CD14-positive monocyte (primary cell): ENCODE measurements around the gene TMEM119. TPM values are rescaled to one million over a fixed set of nuclear protein-coding genes. Genes with fewer than 3 reads are reported as not detected.

Source experiments
- DNase-seq, 3 donors: peaks; one replicate each; pipeline ENCODE4 v3.0.0-alpha.2; 2011 to 2022
- H2AFZ ChIP-seq: 2 replicates; pipeline ENCODE4 v1.6.0; 2012; ENCODE audit warnings: mild to moderate bottlenecking, low read depth, low read length, inconsistent platforms; ENCODE audit not compliant: insufficient read depth, poor library complexity, severe bottlenecking
- H3K27ac ChIP-seq, 2 donors: 1 replicate in 1 of 2; 2 replicates in 1 of 2; pipeline ENCODE4 v1.5.1; 2012 to 2013; ENCODE audit warnings: low read length in 2 of 2, control low read depth in 1 of 2, inconsistent platforms in 1 of 2, low read depth in 1 of 2, mild to moderate bottlenecking in 1 of 2
- H3K27me3 ChIP-seq, 2 donors: one replicate each; pipeline versions ENCODE4 v1.6.0 to v1.6.1; 2011 to 2013; ENCODE audit warnings: low read length in 2 of 2; ENCODE audit not compliant: control insufficient read depth in 2 of 2, insufficient read depth in 2 of 2
- H3K36me3 ChIP-seq, 2 donors: replicated peaks in 1 of 2; 1 replicate in 1 of 2; 2 replicates in 1 of 2; pipeline versions ENCODE4 v1.5.1 to v1.6.1; 2012 to 2013; ENCODE audit warnings: low read length in 2 of 2, control low read depth in 1 of 2, inconsistent platforms in 1 of 2, mild to moderate bottlenecking in 1 of 2; ENCODE audit not compliant: insufficient read depth in 2 of 2, control insufficient read depth in 1 of 2
- H3K4me1 ChIP-seq, 2 donors: 1 replicate in 1 of 2; 2 replicates in 1 of 2; pipeline versions ENCODE4 v1.5.1 to v1.6.1; 2012 to 2013; ENCODE audit warnings: low read length in 2 of 2, control low read depth in 1 of 2, inconsistent platforms in 1 of 2, mild to moderate bottlenecking in 1 of 2, moderate library complexity in 1 of 2; ENCODE audit not compliant: insufficient read depth in 2 of 2, control insufficient read depth in 1 of 2
- H3K4me2 ChIP-seq: replicated peaks from 2 replicates; pipeline ENCODE3; 2012; ENCODE audit warnings: low read length, moderate library complexity, mild to moderate bottlenecking; ENCODE audit not compliant: poor library complexity, severe bottlenecking; ENCODE audit errors: extremely low read depth
- H3K4me3 ChIP-seq, 3 experiments: fragments of 200-600 bp in 1 of 3; sonication (generic) in 1 of 3; replicated peaks in 1 of 3; 1 replicate in 2 of 3; 2 replicates in 1 of 3; pipeline ENCODE4 v1.5.1; 2011 to 2013; ENCODE audit warnings: low read length in 3 of 3, mild to moderate bottlenecking in 3 of 3, control low read depth in 2 of 3, low read depth in 2 of 3, inconsistent platforms in 1 of 3, moderate library complexity in 1 of 3
- H3K79me2 ChIP-seq: 2 replicates; pipeline ENCODE4 v1.6.0; 2012; ENCODE audit warnings: mild to moderate bottlenecking, control low read depth, inconsistent platforms, low read length, moderate library complexity; ENCODE audit not compliant: insufficient read depth
- H3K9ac ChIP-seq: 2 replicates; pipeline ENCODE4 v1.6.0; 2017; ENCODE audit warnings: low read length, mild to moderate bottlenecking; ENCODE audit not compliant: insufficient read depth, poor library complexity, severe bottlenecking
- H3K9me3 ChIP-seq, 2 donors: replicated peaks in 1 of 2; 1 replicate in 1 of 2; 2 replicates in 1 of 2; pipeline versions ENCODE4 v1.5.1 to v1.6.1; 2012 to 2013; ENCODE audit warnings: low read length in 2 of 2, control low read depth in 1 of 2; ENCODE audit not compliant: control insufficient read depth in 1 of 2, insufficient read depth in 1 of 2
- H4K20me1 ChIP-seq: 2 replicates; pipeline ENCODE4 v1.6.0; 2012; ENCODE audit warnings: mild to moderate bottlenecking, low read length, control low read depth, moderate library complexity; ENCODE audit not compliant: insufficient read depth
- H3K27ac Mint-ChIP-seq, 7 donors: one replicate each; pipeline ENCODE4 v1.8.0; 2020; ENCODE audit warnings: mild to moderate bottlenecking in 7 of 7, mixed read lengths in 7 of 7, moderate library complexity in 6 of 7, inconsistent platforms in 2 of 7
- H3K27me3 Mint-ChIP-seq, 3 donors: one replicate each; pipeline ENCODE4 v1.8.0; 2021 to 2022; ENCODE audit warnings: low read depth in 3 of 3, mild to moderate bottlenecking in 3 of 3, mixed read lengths in 3 of 3, moderate library complexity in 3 of 3, inconsistent platforms in 1 of 3
- H3K36me3 Mint-ChIP-seq, 2 donors: one replicate each; pipeline ENCODE4 v1.8.0; 2020; ENCODE audit warnings: mixed read lengths in 2 of 2, inconsistent platforms in 1 of 2, mild to moderate bottlenecking in 1 of 2
- H3K4me1 Mint-ChIP-seq: one replicate; pipeline ENCODE4 v1.8.0; 2020; ENCODE audit warnings: mild to moderate bottlenecking, mixed read lengths
- H3K4me3 Mint-ChIP-seq, 2 donors: one replicate each; pipeline ENCODE4 v1.8.0; 2020; ENCODE audit warnings: mild to moderate bottlenecking in 2 of 2, mixed read lengths in 2 of 2, moderate library complexity in 1 of 2
- H3K9me3 Mint-ChIP-seq, 7 donors: one replicate each; pipeline ENCODE4 v1.8.0; 2020 to 2022; ENCODE audit warnings: mixed read lengths in 7 of 7, mild to moderate bottlenecking in 6 of 7, moderate library complexity in 6 of 7, inconsistent platforms in 2 of 7
- WGBS: methylation state at CpG from one replicate; pipeline ENCODE4 v1.1.5; 2013; ENCODE audit warnings: missing lambda C conversion rate; ENCODE audit not compliant: insufficient coverage; 5-methylcytosine and 5-hydroxymethylcytosine counted together
- intact Hi-C, 2 donors: fragments of 100-400 bp; cut with micrococcal nuclease; formaldehyde crosslinking; loops; one replicate each; pipeline versions ENCODE4 v1.15.0 to v1.15.1; 2023
- polyA plus RNA-seq, 3 donors: library from polyadenylated mRNA; depleted of rRNA in 1 of 3; unstranded in 2 of 3; stranded (reverse) in 1 of 3; fragments of 300-500 nt in 2 of 3; fragments of >200 nt in 1 of 3; fragmentation: Illumina TruSeq in 2 of 3; gene quantifications; 1 replicate in 2 of 3; 2 replicates in 1 of 3; pipeline ENCODE4 v1.2.3, GENCODE V29; 2012 to 2021
- TF ChIP-seq, protein P1 (sequence below): fragments of 200-600 bp; IDR thresholded peaks from one replicate; pipeline ENCODE4 v1.8.0; 2022; ENCODE audit warnings: antibody characterized with exemption, mild to moderate bottlenecking

Gene TMEM119
- polyA plus RNA-seq, 3 donors, result 0.18 to 0.85 (median 0.56) TPM

DNA sequence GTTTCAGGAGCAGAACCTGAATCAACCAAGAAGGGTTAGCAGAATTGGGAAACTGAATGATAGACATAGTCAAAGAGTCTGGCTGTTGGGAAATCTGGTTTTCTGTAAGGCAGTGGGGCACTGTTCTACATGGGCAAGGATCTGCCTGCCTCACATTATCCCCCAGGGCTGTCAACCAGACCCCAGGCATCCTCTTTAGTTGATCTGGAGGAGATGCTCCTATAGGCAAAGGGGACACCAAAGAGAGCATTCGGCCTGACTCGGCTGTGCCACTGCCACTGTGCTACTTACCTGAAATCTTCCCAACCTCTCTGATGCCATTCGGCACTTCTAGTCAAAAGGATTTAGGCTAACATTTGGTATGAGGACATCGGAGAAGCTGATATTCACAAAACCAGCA is 31.4 kb downstream of the TMEM119 start:
- H3K4me2 ChIP-seq, result no peak overlapping the region
- Mint-ChIP-seq H3K4me3 (no peak overlapping the region), H3K27me3 (no peaks in the 10 kb centered on the region), H3K27ac (peak overlapping the region; percentile 73 to 93 (median 90)), H3K4me1 (peaks cover 35% of the 10 kb centered on the region), H3K9me3 (no peaks in the 10 kb centered on the region), H3K36me3 (peaks cover 50 to 55% of the 10 kb centered on the region in 2 donors)
- peak overlapping the region; percentile 1 to 70 for H3K27ac ChIP-seq
- H3K36me3 ChIP-seq, result peaks cover 33 to 57% of the 10 kb centered on the region in 2 donors
- no peak overlapping the region for H3K4me3 ChIP-seq
- H3K79me2 ChIP-seq, result peaks cover 17% of the 10 kb centered on the region
- no peaks in the 10 kb centered on the region for H3K9me3 ChIP-seq
- H3K4me1 ChIP-seq, result peaks cover 42 to 55% of the 10 kb centered on the region in 2 donors
- intact Hi-C loops, result loop anchor here in 1 of 2 donors (10.0 kb wide), 1 partner anchor 388 kb away; no protein-coding TSS in a partner anchor
- no peak overlapping the region for H3K9ac ChIP-seq
- no peaks in the 10 kb centered on the region for H4K20me1 ChIP-seq
- no peaks in the 10 kb centered on the region for H3K27me3 ChIP-seq
- WGBS, result 100% methylated on average over 3 of the region's 4 CpGs
- TF ChIP-seq, protein P1, sequence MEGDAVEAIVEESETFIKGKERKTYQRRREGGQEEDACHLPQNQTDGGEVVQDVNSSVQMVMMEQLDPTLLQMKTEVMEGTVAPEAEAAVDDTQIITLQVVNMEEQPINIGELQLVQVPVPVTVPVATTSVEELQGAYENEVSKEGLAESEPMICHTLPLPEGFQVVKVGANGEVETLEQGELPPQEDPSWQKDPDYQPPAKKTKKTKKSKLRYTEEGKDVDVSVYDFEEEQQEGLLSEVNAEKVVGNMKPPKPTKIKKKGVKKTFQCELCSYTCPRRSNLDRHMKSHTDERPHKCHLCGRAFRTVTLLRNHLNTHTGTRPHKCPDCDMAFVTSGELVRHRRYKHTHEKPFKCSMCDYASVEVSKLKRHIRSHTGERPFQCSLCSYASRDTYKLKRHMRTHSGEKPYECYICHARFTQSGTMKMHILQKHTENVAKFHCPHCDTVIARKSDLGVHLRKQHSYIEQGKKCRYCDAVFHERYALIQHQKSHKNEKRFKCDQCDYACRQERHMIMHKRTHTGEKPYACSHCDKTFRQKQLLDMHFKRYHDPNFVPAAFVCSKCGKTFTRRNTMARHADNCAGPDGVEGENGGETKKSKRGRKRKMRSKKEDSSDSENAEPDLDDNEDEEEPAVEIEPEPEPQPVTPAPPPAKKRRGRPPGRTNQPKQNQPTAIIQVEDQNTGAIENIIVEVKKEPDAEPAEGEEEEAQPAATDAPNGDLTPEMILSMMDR, result no peak
- no peak for DNase-seq
- H2AFZ ChIP-seq, result no peak overlapping the region

DNA sequence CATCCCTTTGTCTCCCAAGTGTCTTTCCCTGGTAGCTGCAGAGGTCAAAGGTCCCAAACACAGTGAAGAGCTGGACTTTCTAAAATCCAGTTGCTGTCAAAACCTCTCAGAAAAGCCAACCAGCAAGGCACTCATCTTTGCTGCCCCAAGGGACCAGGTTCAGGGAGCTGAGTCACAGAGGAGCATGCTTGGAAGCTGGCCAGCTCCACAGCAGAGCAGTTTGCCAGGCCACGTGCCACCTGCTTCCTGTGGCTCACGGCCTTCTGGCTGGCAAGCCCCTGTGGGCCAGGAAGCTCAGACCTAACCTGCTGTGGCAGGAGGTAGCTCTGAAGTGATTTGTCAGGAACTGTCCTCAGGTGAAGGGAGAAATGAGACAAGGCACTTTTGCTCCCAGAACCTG is 31.9 kb downstream of the TMEM119 start:
- H2AFZ ChIP-seq, result no peak overlapping the region
- WGBS, result 0% methylated on average over 2 of the region's 2 CpGs
- H3K4me3 Mint-ChIP-seq, result no peak overlapping the region

More for the DNA sequence above, 31.9 kb downstream of the TMEM119 start:
- Histone ChIP-seq H3K4me1 (peaks cover 42 to 56% of the 10 kb centered on the region in 2 donors), H3K27me3 (no peaks in the 10 kb centered on the region), H3K27ac (peak overlapping the region; percentile 1 to 70), H3K9ac (no peak overlapping the region), H3K9me3 (no peaks in the 10 kb centered on the region), H3K79me2 (peaks cover 19% of the 10 kb centered on the region), H4K20me1 (no peaks in the 10 kb centered on the region), H3K36me3 (peaks cover 33 to 57% of the 10 kb centered on the region in 2 donors), H3K4me3 (no peak overlapping the region), H3K4me2 (no peak overlapping the region)
- H3K9me3 Mint-ChIP-seq, result no peaks in the 10 kb centered on the region
- peaks cover 50 to 55% of the 10 kb centered on the region in 2 donors for H3K36me3 Mint-ChIP-seq
- TF ChIP-seq, protein P1, result no peak
- intact Hi-C loops, result loop anchor here (2.0 to 10.0 kb wide), 2 partner anchors 389 to 527 kb away; partner anchors contain the start of gene ALKBH2 (in 1 of the 2)
- peak; percentile 46 to 81 (median 57) for DNase-seq
- H3K4me1 Mint-ChIP-seq, result peaks cover 35% of the 10 kb centered on the region
- H3K27ac Mint-ChIP-seq, result peak overlapping the region; percentile 35 to 91 (median 83)
- H3K27me3 Mint-ChIP-seq, result no peaks in the 10 kb centered on the region
